ENCODE results near the gene FETUB. TPM values are rescaled to one million over a fixed set of nuclear protein-coding genes. Genes with fewer than 3 reads are reported as not detected.

FETUB gene
- total and polyA plus RNA-seq, 4 donors: not detected

- Histone ChIP-seq H3K27me3 (ENCODE audit: control insufficient read depth in 3 of 3, insufficient read depth in 3 of 3, low read length in 2 of 3) (no peaks in the 10 kb centered on the region), H3K36me3 (ENCODE audit: control insufficient read depth in 4 of 4, insufficient read depth in 4 of 4, low read length in 4 of 4) (no peaks in the 10 kb centered on the region), H3K27ac (ENCODE audit: low read depth in 1 of 2, low read length in 1 of 2) (no peak overlapping the region), H3K4me3 (no peak overlapping the region), H3K9me3 (ENCODE audit: control insufficient read depth in 4 of 4, insufficient read depth in 3 of 4, low read length in 3 of 4) (no peaks in the 10 kb centered on the region), H3K9ac (ENCODE audit: insufficient read depth in 1 of 2, low read length in 2 of 2) (no peak overlapping the region), H3K4me1 (ENCODE audit: control insufficient read depth in 5 of 5, insufficient read depth in 5 of 5, low read length in 5 of 5) (no peaks in the 10 kb centered on the region)
- no peak for DNase-seq
- no peak for ATAC-seq (ENCODE audit: insufficient read depth, low FRiP score)
- 73 to 74% methylated on average over 7 of the region's 7 CpGs for WGBS, 2 donors
- TF ChIP-seq CTCF (IDR thresholded peaks at IDR 0.05; ENCODE audit: control extremely low read depth, extremely low read depth): no peak
Measured at GRCh38 chr3:186653080-186653707, 13.0 kb downstream of the FETUB start.

DNA sequence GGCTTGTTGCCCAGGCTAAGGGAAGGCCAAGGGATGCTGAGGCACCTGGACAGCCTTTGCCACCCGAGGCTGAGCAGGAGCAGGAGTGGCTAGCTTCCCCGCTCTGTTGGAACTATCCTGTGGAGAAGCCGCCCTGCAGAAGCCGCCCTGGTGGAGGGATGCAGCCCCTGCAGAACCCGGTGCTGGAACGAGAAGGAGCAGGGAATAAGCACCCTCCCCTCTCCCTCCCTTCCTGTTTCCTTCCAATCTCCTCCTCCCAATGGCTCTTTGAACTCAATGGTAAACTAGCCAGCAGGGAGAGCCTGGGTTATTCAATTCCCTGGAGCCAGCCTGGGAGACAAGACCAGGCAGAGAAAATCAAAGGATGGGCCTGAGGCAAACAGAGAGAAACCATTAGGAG, 13.8 kb downstream of the FETUB start:
- 45 to 64% methylated on average over 6 of the region's 6 CpGs for WGBS, 2 donors
- TF ChIP-seq CTCF (IDR thresholded peaks at IDR 0.05; ENCODE audit: control extremely low read depth, extremely low read depth): no peak
- Histone ChIP-seq H3K36me3 (ENCODE audit: control insufficient read depth in 4 of 4, insufficient read depth in 4 of 4, low read length in 4 of 4) (no peaks in the 10 kb centered on the region), H3K9ac (ENCODE audit: insufficient read depth in 1 of 2, low read length in 2 of 2) (no peak overlapping the region), H3K4me3 (no peak overlapping the region), H3K9me3 (ENCODE audit: control insufficient read depth in 4 of 4, insufficient read depth in 3 of 4, low read length in 3 of 4) (no peaks in the 10 kb centered on the region), H3K27me3 (ENCODE audit: control insufficient read depth in 3 of 3, insufficient read depth in 3 of 3, low read length in 2 of 3) (no peaks in the 10 kb centered on the region), H3K27ac (ENCODE audit: low read depth in 1 of 2, low read length in 1 of 2) (no peak overlapping the region), H3K4me1 (ENCODE audit: control insufficient read depth in 5 of 5, insufficient read depth in 5 of 5, low read length in 5 of 5) (no peaks in the 10 kb centered on the region)
- DNase-seq (peak in 1 of 3 donors; percentile 3), ATAC-seq (ENCODE audit: insufficient read depth, low FRiP score) (no peak)

DNA sequence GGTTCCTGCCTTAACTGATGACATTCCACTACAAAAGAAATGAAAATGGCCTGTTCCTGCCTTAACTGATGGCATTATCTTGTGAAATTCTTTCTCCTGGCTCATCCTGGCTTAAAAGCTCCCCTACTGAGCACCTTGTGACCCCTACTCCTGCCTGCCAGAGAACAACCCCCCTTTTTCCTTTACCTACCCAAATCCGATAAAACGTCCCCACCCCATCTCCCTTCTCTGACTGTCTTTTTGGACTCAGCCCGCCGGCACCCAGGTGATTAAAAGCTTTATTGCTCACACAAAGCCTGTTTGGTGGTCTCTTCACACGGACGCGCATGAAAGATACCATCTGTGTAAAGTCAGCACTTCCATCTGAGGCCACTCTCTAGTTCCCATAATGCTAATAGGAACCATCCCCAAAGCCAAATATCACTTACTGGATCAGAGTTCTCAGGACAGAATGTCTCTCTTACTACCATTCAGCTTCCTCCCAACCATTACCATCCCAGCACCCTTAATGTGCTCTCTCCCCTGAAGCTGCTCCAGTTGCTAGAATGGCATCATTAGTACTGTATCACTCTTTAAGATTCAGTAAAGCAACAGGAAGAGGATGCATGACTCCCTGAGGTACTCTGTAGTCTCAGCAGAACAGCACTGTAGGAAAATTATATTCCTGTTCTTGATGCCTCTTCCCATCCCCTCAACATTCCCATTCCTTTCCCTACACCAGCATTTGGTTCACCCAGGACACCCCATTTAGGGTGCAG, 23.3 kb downstream of the FETUB start:
- Histone ChIP-seq H3K27me3 (ENCODE audit: control insufficient read depth in 3 of 3, insufficient read depth in 3 of 3, low read length in 2 of 3) (peaks cover 2 to 4% (median 3%) of the 10 kb centered on the region in 3 donors), H3K36me3 (ENCODE audit: control insufficient read depth in 4 of 4, insufficient read depth in 4 of 4, low read length in 4 of 4) (no peaks in the 10 kb centered on the region), H3K9ac (ENCODE audit: insufficient read depth in 1 of 2, low read length in 2 of 2) (no peak overlapping the region), H3K4me3 (no peak overlapping the region), H3K4me1 (ENCODE audit: control insufficient read depth in 5 of 5, insufficient read depth in 5 of 5, low read length in 5 of 5) (no peaks in the 10 kb centered on the region), H3K9me3 (ENCODE audit: control insufficient read depth in 4 of 4, insufficient read depth in 3 of 4, low read length in 3 of 4) (no peaks in the 10 kb centered on the region), H3K27ac (ENCODE audit: low read depth in 1 of 2, low read length in 1 of 2) (no peak overlapping the region)
- no peak for DNase-seq
- no peak for TF ChIP-seq CTCF (IDR thresholded peaks at IDR 0.05; ENCODE audit: control extremely low read depth, extremely low read depth)
- 50 to 51% methylated on average over 7 of the region's 7 CpGs for WGBS, 2 donors
- ATAC-seq (ENCODE audit: insufficient read depth, low FRiP score): no peak
